PC-9 (cell line): ENCODE data around the gene SEL1L2. TPM values are rescaled to one million over a fixed set of nuclear protein-coding genes. Genes with fewer than 3 reads are reported as not detected.

Experiments
- BruUV-seq: library from RNA; stranded (reverse); fragments of 400-500 nt; replicated peaks from 2 replicates; lab custom pipeline; 2021; lab: Mats Ljungman, UMichigan
- CTCF ChIA-PET: fragments of 300-600 bp; sonication (Branson Sonifier 250); formaldehyde crosslinking; loops from one replicate; lab custom pipeline; 2022; ENCODE audit warnings: antibody characterized with exemption; lab: Charles Lee
- POLR2A ChIA-PET: fragments of 300-600 bp; sonication (Branson Sonifier 250); formaldehyde crosslinking; loops from one replicate; lab custom pipeline; 2022; ENCODE audit warnings: antibody characterized with exemption; ENCODE audit not compliant: unreplicated experiment; lab: Charles Lee
- DNase-seq, 2 experiments: peaks; one replicate each; pipeline versions ENCODE4 v3.0.0 to v3.0.0-alpha.2; 2015 to 2022; ENCODE audit warnings: mixed read lengths in 1 of 2
- H2AFZ ChIP-seq: fragments of 200-600 bp; sonication (generic); 2 replicates; pipeline ENCODE4 v1.8.1; 2017; ENCODE audit warnings: antibody characterized with exemption
- H3F3A ChIP-seq: fragments of 200-600 bp; sonication (generic); 2 replicates; pipeline ENCODE4 v1.8.1; 2017; ENCODE audit warnings: antibody characterized with exemption, mild to moderate bottlenecking, low read depth; ENCODE audit not compliant: insufficient read depth
- H3K27ac ChIP-seq: fragments of 200-600 bp; sonication (generic); 2 replicates; pipeline ENCODE4 v1.6.1; 2016; ENCODE audit warnings: mixed run types
- H3K27me3 ChIP-seq: fragments of 200-600 bp; sonication (generic); 2 replicates; pipeline ENCODE4 v1.6.1; 2016; ENCODE audit warnings: low read depth, mixed run types; ENCODE audit not compliant: insufficient read depth
- H3K36me3 ChIP-seq: fragments of 200-600 bp; sonication (generic); 2 replicates; pipeline ENCODE4 v1.6.1; 2016; ENCODE audit warnings: low read depth, mixed run types
- H3K4me1 ChIP-seq: fragments of 200-600 bp; sonication (generic); replicated peaks from 2 replicates; pipeline ENCODE4 v1.6.1; 2016; ENCODE audit warnings: mixed run types; ENCODE audit not compliant: insufficient read depth
- H3K4me2 ChIP-seq: fragments of 200-600 bp; sonication (generic); 2 replicates; pipeline ENCODE4 v1.6.1; 2017; ENCODE audit warnings: mixed run types
- H3K4me3 ChIP-seq: fragments of 200-600 bp; sonication (generic); 2 replicates; pipeline ENCODE4 v1.6.1; 2016; ENCODE audit warnings: mixed run types
- H3K79me2 ChIP-seq: fragments of 200-600 bp; sonication (generic); 2 replicates; pipeline ENCODE4 v1.6.1; 2017; ENCODE audit warnings: low read depth, mixed run types
- H3K9me2 ChIP-seq: fragments of 200-600 bp; sonication (generic); 2 replicates; pipeline ENCODE4 v1.8.1; 2017; ENCODE audit warnings: mild to moderate bottlenecking; ENCODE audit not compliant: insufficient read depth
- H3K9me3 ChIP-seq: fragments of 200-600 bp; sonication (generic); 2 replicates; pipeline ENCODE4 v1.8.1; 2016; ENCODE audit warnings: low read depth; ENCODE audit not compliant: insufficient read depth
- H4K20me1 ChIP-seq: fragments of 200-600 bp; sonication (generic); 2 replicates; pipeline ENCODE4 v1.8.1; 2017; ENCODE audit not compliant: insufficient read depth
- EZH2 ChIP-seq: fragments of 200-600 bp; sonication (generic); IDR thresholded peaks from 2 replicates; pipeline ENCODE4 v1.8.0; 2017; ENCODE audit warnings: antibody characterized with exemption, low read depth
- intact Hi-C: fragments of 100-400 bp; cut with micrococcal nuclease; formaldehyde crosslinking; loops from one replicate; pipeline ENCODE4 v1.10.0; 2022; ENCODE audit not compliant: unreplicated experiment
- total RNA-seq: library from RNA; stranded (reverse); gene quantifications from 2 replicates; pipeline ENCODE4 v1.2.3, GENCODE V29; 2021
- TF ChIP-seq, protein P1 (sequence below): fragments of 200-600 bp; sonication (generic); conservative IDR thresholded peaks from 2 replicates; pipeline ENCODE4 v1.6.1; 2017; ENCODE audit warnings: mixed run types, antibody characterized with exemption, mild to moderate bottlenecking, moderate library complexity

Gene SEL1L2
- total RNA-seq, 1 experiment from 2014 or later: not detected

DNA sequence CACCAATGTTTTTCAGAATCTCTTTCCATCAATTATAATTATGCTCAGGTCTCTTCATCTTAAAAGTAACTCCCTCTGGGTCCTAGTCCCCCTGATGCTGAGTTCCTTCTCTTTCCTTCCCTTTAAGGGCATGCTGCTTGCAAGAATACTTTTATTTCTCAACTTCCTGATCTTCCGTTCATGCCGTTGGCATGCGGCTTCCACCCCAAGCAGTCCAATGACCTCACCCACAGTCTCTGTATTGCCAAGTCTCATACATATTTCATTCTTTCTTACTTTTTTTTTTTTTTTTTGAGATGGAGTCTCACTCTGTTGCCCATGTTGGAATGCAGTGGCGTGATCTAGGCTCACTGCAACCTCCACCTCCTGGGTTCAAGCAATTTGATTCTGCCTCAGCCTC, 122.1 kb downstream of the SEL1L2 start:
- H3K4me2 ChIP-seq: no peak overlapping the region
- no peaks in the 10 kb centered on the region for H3K9me2 ChIP-seq
- ChIA-PET POLR2A (no interaction called here), CTCF (no interaction called here)
- no peak overlapping the region for H3K27ac ChIP-seq
- no peaks in the 10 kb centered on the region for H3K4me1 ChIP-seq
- intact Hi-C loops: no loop called here
- no TSS peak for BruUV-seq
- H3K36me3 ChIP-seq: no peaks in the 10 kb centered on the region
- H2AFZ ChIP-seq: no peak overlapping the region
- H3K79me2 ChIP-seq: no peaks in the 10 kb centered on the region
- H3K27me3 ChIP-seq: no peaks in the 10 kb centered on the region
- no peak overlapping the region for H3K4me3 ChIP-seq
- no peaks in the 10 kb centered on the region for H3F3A ChIP-seq
- TF ChIP-seq, protein P1, sequence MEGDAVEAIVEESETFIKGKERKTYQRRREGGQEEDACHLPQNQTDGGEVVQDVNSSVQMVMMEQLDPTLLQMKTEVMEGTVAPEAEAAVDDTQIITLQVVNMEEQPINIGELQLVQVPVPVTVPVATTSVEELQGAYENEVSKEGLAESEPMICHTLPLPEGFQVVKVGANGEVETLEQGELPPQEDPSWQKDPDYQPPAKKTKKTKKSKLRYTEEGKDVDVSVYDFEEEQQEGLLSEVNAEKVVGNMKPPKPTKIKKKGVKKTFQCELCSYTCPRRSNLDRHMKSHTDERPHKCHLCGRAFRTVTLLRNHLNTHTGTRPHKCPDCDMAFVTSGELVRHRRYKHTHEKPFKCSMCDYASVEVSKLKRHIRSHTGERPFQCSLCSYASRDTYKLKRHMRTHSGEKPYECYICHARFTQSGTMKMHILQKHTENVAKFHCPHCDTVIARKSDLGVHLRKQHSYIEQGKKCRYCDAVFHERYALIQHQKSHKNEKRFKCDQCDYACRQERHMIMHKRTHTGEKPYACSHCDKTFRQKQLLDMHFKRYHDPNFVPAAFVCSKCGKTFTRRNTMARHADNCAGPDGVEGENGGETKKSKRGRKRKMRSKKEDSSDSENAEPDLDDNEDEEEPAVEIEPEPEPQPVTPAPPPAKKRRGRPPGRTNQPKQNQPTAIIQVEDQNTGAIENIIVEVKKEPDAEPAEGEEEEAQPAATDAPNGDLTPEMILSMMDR: no peak
- TF ChIP-seq EZH2: no peak
- no peaks in the 10 kb centered on the region for H4K20me1 ChIP-seq
- no peaks in the 10 kb centered on the region for H3K9me3 ChIP-seq
- no peak for DNase-seq

DNA sequence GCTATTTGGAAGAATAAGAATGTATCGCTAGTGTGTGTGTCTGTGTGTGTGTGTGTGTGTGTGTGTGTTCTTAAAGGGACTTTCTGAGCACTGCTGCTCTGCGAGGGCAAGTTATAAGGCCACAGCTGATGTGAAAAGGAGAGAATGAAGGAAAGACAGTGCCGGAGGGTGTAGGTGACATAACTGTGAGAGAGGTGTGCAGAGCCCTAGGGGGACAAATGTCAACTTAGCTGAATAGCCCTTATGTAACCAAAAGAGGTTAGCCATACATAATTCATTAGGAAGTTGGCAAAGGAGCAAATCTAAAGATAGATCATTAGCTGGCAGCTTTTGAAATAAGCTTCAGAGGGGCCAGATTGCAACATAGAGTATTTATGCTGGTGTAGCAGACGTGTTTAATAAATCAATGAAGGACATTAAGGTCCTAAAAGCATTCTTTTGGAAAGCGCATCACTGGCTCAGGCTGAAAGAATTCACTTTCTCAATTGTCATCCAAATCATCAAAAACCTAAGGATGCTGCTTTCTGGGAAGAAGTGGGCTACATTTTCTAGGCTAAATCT, 124.5 kb downstream of the SEL1L2 start:
- Histone ChIP-seq H3K27me3 (no peaks in the 10 kb centered on the region), H3K27ac (no peak overlapping the region), H4K20me1 (no peaks in the 10 kb centered on the region), H3K4me3 (no peak overlapping the region), H3K9me2 (no peaks in the 10 kb centered on the region), H3F3A (no peaks in the 10 kb centered on the region), H3K36me3 (no peaks in the 10 kb centered on the region), H3K79me2 (no peaks in the 10 kb centered on the region), H3K4me2 (no peak overlapping the region), H3K4me1 (no peaks in the 10 kb centered on the region), H3K9me3 (no peaks in the 10 kb centered on the region), H2AFZ (no peak overlapping the region)
- TF ChIP-seq EZH2: no peak
- TF ChIP-seq, protein P1: no peak
- no TSS peak for BruUV-seq
- ChIA-PET CTCF (no interaction called here), POLR2A (no interaction called here)
- intact Hi-C loops: no loop called here
- DNase-seq: no peak

DNA sequence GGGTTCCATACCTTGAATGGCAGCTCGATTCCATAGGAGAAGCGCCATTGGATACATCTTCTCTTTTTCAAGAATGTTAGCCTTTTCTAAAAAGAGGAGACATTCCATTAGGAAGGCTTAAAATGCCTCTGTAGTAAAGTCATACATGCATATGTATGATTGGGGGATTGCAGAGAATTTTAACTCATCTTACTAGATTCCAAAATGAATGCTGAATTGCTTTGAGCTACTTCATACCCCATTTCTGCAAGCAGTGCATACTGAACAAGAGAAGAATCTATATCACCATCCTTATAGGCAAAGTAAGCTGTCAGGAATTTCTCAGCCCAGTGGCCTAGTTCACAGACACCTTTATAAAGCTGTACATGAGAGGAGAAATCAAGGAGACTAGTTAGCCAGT, 125.3 kb downstream of the SEL1L2 start:
- Histone ChIP-seq H3K27ac (no peak overlapping the region), H3K9me3 (no peaks in the 10 kb centered on the region), H3K36me3 (no peaks in the 10 kb centered on the region), H4K20me1 (no peaks in the 10 kb centered on the region), H3K9me2 (no peaks in the 10 kb centered on the region), H3K27me3 (no peaks in the 10 kb centered on the region), H3K79me2 (no peaks in the 10 kb centered on the region), H3F3A (no peaks in the 10 kb centered on the region), H3K4me1 (no peaks in the 10 kb centered on the region), H3K4me3 (no peak overlapping the region), H2AFZ (no peak overlapping the region), H3K4me2 (no peak overlapping the region)
- no peak for DNase-seq
- intact Hi-C loops: no loop called here
- ChIA-PET CTCF (no interaction called here), POLR2A (no interaction called here)
- no TSS peak for BruUV-seq
- TF ChIP-seq, protein P1: no peak
- no peak for TF ChIP-seq EZH2
